ENCODE measurements around the gene FRMD4B.

DNA sequence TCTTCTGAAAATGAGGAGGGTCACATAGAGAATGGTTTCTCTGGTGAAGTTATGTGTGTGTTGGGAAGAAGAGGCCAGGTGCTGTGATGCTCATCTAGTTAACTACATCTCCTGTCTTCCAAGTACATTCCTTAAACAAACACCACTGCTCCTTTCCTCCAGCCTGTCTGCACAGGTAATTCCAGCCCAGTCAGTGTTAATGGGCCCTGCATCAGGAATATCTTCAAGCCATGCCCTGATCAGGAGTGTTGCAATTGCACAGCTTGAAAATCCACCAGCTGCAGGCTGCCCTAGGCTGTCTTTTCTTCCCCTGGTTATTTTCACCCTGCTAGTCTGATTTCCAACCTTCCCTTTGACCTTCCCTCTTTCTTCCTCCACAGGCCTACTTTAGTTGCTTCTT, 221.6 kb downstream of the FRMD4B start:
- TF ChIP-seq CTCF (IDR thresholded peaks at IDR 0.05) (no peak), POLR2A (IDR thresholded peaks at IDR 0.05) (no peak), POLR2AphosphoS5 (IDR thresholded peaks at IDR 0.05; ENCODE audit: insufficient read depth in 1 of 2, low read depth in 1 of 2) (no peak)

All from vagina (tissue), 2 donors.